MCF 10A (cell line): ENCODE results near the gene VTCN1. TPM values are rescaled to one million over a fixed set of nuclear protein-coding genes. Genes with fewer than 3 reads are reported as not detected.

Experiments used
- BruUV-seq: library from RNA; stranded (reverse); fragments of 400-500 nt; replicated peaks from 2 replicates; lab custom pipeline; 2021; lab: Mats Ljungman, UMichigan
- CTCF ChIA-PET: fragments of 300-600 bp; sonication (Branson Sonifier 250); formaldehyde crosslinking; extraction: SDS; loops from one replicate; lab custom pipeline; 2021; ENCODE audit warnings: antibody characterized with exemption, inconsistent platforms; lab: Yijun Ruan, JAX
- POLR2A ChIA-PET: fragments of 300-600, 350-650 bp; sonication (Branson Sonifier 250); formaldehyde crosslinking; extraction: SDS; loops from one replicate; lab custom pipeline; 2020; ENCODE audit warnings: antibody characterized with exemption, inconsistent platforms; lab: Yijun Ruan, JAX
- DNase-seq: peaks from one replicate; pipeline ENCODE4 v3.0.0-alpha.2; 2018; ENCODE audit not compliant: unreplicated experiment
- H3K27ac Mint-ChIP-seq: one replicate; pipeline ENCODE4 v1.8.0; 2022; ENCODE audit warnings: mild to moderate bottlenecking, low read depth, mixed read lengths; ENCODE audit not compliant: unreplicated experiment
- H3K27me3 Mint-ChIP-seq: one replicate; pipeline ENCODE4 v1.8.0; 2022; ENCODE audit warnings: mixed read lengths; ENCODE audit not compliant: insufficient read depth, unreplicated experiment
- H3K36me3 Mint-ChIP-seq: one replicate; pipeline ENCODE4 v1.8.0; 2022; ENCODE audit warnings: mild to moderate bottlenecking, moderate library complexity, mixed read lengths; ENCODE audit not compliant: insufficient read depth, unreplicated experiment
- H3K4me1 Mint-ChIP-seq: one replicate; pipeline ENCODE4 v1.8.0; 2022; ENCODE audit warnings: mixed read lengths; ENCODE audit not compliant: insufficient read depth, unreplicated experiment
- H3K4me3 Mint-ChIP-seq: one replicate; pipeline ENCODE4 v1.8.0; 2022; ENCODE audit warnings: mild to moderate bottlenecking, moderate library complexity, mixed read lengths; ENCODE audit not compliant: unreplicated experiment
- H3K9me3 Mint-ChIP-seq: one replicate; pipeline ENCODE4 v1.8.0; 2022; ENCODE audit warnings: mixed read lengths; ENCODE audit not compliant: unreplicated experiment
- CTCF ChIP-seq: fragments of 200-600 bp; IDR thresholded peaks from one replicate; pipeline ENCODE4 v1.8.0; 2022; ENCODE audit warnings: antibody characterized with exemption, mild to moderate bottlenecking; ENCODE audit not compliant: unreplicated experiment
- intact Hi-C: fragments of 100-400 bp; cut with micrococcal nuclease; formaldehyde crosslinking; loops from 2 replicates; pipeline ENCODE4 v1.14.1; 2022
- total RNA-seq: library from RNA; stranded (reverse); gene quantifications from 2 replicates; pipeline ENCODE4 v1.2.3, GENCODE V29; 2022

Gene VTCN1
- total RNA-seq, 1 experiment from 2014 or later: not detected

- CTCF ChIA-PET: interaction anchor here (0.6 to 1.5 kb wide), 2 partner anchors 13 to 74 kb away, joined by 3 to 7 read pairs; no protein-coding TSS in a partner anchor
Measured at GRCh38 chr1:117142200-117142599, 68.5 kb downstream of the VTCN1 start.

GRCh38 chr1:117138561-117138960 lies 72.2 kb downstream of the VTCN1 start:
- H3K4me1 Mint-ChIP-seq: no peaks in the 10 kb centered on the region
- no peaks in the 10 kb centered on the region for H3K9me3 Mint-ChIP-seq
- H3K4me3 Mint-ChIP-seq: no peak overlapping the region
- intact Hi-C loops: no loop called here
- H3K36me3 Mint-ChIP-seq: no peaks in the 10 kb centered on the region
- ChIA-PET CTCF (interaction anchor here (0.7 to 2.5 kb wide), 2 partner anchors 10 to 620 kb away, joined by 3 to 20 read pairs; no protein-coding TSS in a partner anchor), POLR2A (no interaction called here)
- no peak for TF ChIP-seq CTCF
- H3K27ac Mint-ChIP-seq: no peak overlapping the region
- H3K27me3 Mint-ChIP-seq: no peaks in the 10 kb centered on the region
- no TSS peak for BruUV-seq
- DNase-seq: no peak

More at GRCh38 chr1:117142200-117142599, 68.5 kb downstream of the VTCN1 start:
- Mint-ChIP-seq H3K27ac (no peak overlapping the region), H3K4me1 (peaks cover 13% of the 10 kb centered on the region), H3K36me3 (no peaks in the 10 kb centered on the region), H3K4me3 (no peak overlapping the region), H3K9me3 (no peaks in the 10 kb centered on the region), H3K27me3 (no peaks in the 10 kb centered on the region)
- intact Hi-C loops: no loop called here
- TF ChIP-seq CTCF: no peak
- POLR2A ChIA-PET: no interaction called here
- no peak for DNase-seq
- no TSS peak for BruUV-seq

GRCh38 chr1:117138106-117138505 lies 72.6 kb downstream of the VTCN1 start:
- no TSS peak for BruUV-seq
- no peaks in the 10 kb centered on the region for H3K36me3 Mint-ChIP-seq
- TF ChIP-seq CTCF: no peak
- H3K4me1 Mint-ChIP-seq: no peaks in the 10 kb centered on the region
- no peak overlapping the region for H3K4me3 Mint-ChIP-seq
- ChIA-PET POLR2A (no interaction called here), CTCF (interaction anchor here (0.7 to 2.5 kb wide), 3 partner anchors 10 to 620 kb away, joined by 3 to 20 read pairs (median 5); no protein-coding TSS in a partner anchor)
- no peak for DNase-seq
- H3K27ac Mint-ChIP-seq: no peak overlapping the region
- intact Hi-C loops: no loop called here
- H3K27me3 Mint-ChIP-seq: no peaks in the 10 kb centered on the region
- no peaks in the 10 kb centered on the region for H3K9me3 Mint-ChIP-seq

- no peaks in the 10 kb centered on the region for H3K36me3 Mint-ChIP-seq
- POLR2A ChIA-PET: interaction anchor here (0.7 to 1.0 kb wide), 2 partner anchors 9 to 272 kb away, joined by 3 to 4 read pairs; no protein-coding TSS in a partner anchor
- H3K27ac Mint-ChIP-seq: no peak overlapping the region
- DNase-seq: no peak
- TF ChIP-seq CTCF: no peak
- CTCF ChIA-PET: interaction anchor here (1.9 to 2.5 kb wide), 3 partner anchors 9 to 148 kb away, joined by 5 to 20 read pairs (median 6); no protein-coding TSS in a partner anchor
- no peak overlapping the region for H3K4me3 Mint-ChIP-seq
- BruUV-seq: no TSS peak
- no peaks in the 10 kb centered on the region for H3K9me3 Mint-ChIP-seq
- H3K4me1 Mint-ChIP-seq: no peaks in the 10 kb centered on the region
- intact Hi-C loops: no loop called here
- H3K27me3 Mint-ChIP-seq: no peaks in the 10 kb centered on the region
Measured at GRCh38 chr1:117137281-117137855, 73.4 kb downstream of the VTCN1 start.
